GM12864 (cell line): ENCODE measurements around the gene RASL11A.

Experiments used
- DNase-seq: peaks from one replicate; pipeline ENCODE4 v3.0.0-alpha.2; 2011; ENCODE audit warnings: low read depth
- H3K4me3 ChIP-seq: 2 replicates; pipeline ENCODE4 v1.5.1; 2011; ENCODE audit warnings: mild to moderate bottlenecking, low read depth, low read length, control low read depth
- TF ChIP-seq, protein P1 (sequence below): IDR thresholded peaks from 2 replicates; pipeline ENCODE4 v1.5.1; 2011; ENCODE audit warnings: low read depth, mild to moderate bottlenecking, moderate library complexity, low read length, control low read depth, inconsistent platforms; ENCODE audit errors: missing control alignments

Gene RASL11A

DNA sequence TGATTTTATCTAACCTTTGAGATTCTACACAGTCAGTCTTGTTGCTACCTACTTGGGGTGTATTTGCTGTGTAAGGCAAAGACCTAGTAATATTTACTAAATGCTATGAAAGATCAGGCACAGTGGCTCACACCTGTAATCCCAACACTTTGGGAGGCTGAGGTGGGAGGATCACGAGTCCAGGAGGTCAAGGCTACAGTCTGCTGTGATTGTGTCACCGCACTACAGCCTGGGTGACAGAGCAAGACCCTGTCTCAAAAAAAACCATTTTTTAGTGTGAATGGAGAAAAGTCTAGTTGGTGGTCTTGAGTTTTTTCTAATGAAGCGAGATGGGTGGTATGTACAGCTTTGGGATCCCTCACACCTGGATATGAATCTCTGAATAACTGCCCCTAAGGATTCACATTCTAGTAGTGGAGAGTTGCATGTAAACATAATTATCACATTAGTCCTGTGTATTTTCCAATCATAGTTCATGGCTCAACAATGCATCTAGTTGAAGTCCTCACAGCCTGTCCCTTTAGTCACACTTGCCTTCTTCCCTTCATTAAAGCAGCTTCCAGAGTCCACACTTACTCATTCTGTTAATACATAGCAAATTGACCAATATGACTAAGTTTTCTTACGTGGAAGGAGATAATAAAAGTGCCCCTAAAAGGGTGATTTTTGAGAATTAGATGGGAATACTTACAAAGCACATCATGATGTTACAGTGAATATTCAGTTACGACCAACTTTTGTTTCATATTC lies 11.8 kb upstream of the RASL11A start:
- TF ChIP-seq, protein P1, sequence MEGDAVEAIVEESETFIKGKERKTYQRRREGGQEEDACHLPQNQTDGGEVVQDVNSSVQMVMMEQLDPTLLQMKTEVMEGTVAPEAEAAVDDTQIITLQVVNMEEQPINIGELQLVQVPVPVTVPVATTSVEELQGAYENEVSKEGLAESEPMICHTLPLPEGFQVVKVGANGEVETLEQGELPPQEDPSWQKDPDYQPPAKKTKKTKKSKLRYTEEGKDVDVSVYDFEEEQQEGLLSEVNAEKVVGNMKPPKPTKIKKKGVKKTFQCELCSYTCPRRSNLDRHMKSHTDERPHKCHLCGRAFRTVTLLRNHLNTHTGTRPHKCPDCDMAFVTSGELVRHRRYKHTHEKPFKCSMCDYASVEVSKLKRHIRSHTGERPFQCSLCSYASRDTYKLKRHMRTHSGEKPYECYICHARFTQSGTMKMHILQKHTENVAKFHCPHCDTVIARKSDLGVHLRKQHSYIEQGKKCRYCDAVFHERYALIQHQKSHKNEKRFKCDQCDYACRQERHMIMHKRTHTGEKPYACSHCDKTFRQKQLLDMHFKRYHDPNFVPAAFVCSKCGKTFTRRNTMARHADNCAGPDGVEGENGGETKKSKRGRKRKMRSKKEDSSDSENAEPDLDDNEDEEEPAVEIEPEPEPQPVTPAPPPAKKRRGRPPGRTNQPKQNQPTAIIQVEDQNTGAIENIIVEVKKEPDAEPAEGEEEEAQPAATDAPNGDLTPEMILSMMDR: no peak
- no peak for DNase-seq
- no peak overlapping the region for H3K4me3 ChIP-seq

DNA sequence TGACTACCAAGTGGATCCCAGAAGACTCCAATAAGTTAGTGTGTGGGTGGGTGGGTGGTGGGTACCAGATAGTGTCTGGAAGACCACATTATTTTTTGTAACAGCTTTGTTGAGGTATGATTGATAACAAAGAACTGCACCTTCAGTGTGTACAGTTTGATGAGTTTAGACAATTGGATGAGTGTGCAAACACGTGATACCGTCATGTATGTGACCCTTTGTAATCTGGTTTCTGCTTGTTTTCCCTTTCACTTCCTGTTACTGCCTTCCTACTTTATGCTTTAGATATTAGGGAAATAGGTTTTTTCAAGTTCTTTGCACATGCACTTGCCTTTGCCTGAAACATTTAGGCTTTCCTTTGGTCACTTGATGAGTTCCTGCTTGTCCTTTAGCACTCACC lies 10.8 kb upstream of the RASL11A start:
- DNase-seq: no peak
- no peak overlapping the region for H3K4me3 ChIP-seq
- TF ChIP-seq, protein P1: no peak

DNA sequence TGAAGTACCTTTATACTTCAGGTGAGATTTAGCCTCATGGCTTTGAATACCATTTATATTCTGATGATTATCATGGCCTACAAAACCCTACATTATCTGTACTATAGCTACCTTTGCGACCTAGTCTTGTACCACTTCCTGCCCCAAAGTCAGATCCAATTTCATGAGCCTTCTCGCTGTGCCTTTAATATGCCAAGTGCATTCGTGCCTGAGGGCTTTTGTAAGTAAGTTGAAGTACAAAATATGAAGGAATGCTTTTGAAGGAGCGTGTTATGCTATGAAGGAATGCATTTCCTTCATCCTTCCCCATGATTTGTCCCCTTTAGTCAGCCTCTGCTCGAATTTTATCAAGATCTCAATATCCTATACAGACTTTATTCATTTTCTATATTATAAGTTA lies 9.2 kb upstream of the RASL11A start:
- TF ChIP-seq, protein P1: no peak
- no peak overlapping the region for H3K4me3 ChIP-seq
- DNase-seq: no peak

DNA sequence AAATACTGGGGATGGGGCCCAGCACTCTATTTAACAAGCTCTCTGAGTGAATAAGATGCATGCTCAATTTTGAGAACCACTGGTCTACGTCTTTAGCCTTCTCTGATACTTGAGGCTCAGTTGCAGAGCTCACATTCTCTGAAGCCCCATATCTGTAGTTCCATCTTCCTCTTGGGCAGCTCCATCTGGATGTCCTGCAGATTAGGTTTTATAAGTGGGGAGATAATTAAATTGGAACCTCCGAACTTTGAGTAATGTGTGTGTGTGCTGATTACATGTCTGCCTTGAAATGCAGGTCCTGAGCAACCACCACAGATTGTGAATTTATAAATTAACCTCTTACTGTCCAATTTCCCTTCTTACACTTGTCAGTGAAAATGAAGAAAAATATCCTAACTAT lies 7.2 kb upstream of the RASL11A start:
- no peak for DNase-seq
- TF ChIP-seq, protein P1: no peak
- no peak overlapping the region for H3K4me3 ChIP-seq

DNA sequence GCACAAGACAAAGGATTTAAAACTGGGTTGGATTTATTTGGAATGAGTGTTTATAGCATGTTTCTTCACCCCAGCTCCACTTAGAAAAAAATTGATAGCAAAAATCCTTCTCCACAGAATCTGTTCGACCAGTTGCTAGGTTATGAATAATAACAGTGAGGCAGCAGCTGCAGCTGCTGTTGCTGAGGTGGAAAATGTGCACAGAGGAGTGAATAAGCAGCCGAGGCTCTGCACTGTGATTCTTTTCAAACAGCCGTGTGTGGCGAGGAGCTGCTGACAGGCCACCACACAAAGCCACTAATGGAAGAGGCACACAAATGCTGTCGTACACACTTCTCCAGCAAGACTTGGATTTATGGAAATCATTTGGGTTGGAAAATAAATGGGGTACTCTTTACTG lies 6.4 kb upstream of the RASL11A start:
- TF ChIP-seq, protein P1: no peak
- no peak for DNase-seq
- H3K4me3 ChIP-seq: no peak overlapping the region

DNA sequence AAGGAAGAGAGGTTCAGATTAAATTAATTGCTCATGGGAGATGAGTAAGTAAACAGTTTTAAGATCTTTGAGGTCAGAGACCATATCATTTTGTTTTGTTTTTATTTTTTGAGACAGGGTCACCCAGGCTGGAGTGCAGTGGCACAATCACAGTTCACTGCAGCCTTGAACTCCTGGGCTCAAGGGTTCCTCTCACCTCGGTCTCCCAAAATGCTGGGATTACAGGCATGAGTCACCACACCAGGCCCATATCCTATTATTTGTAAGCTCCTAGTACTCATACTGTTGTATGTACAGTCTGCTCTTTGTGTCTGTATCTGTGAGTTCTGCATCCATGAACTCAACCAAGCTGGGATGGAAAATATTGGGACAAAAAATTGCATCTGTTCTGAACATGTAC lies 6.0 kb upstream of the RASL11A start:
- DNase-seq: no peak
- TF ChIP-seq, protein P1: no peak
- no peak overlapping the region for H3K4me3 ChIP-seq

DNA sequence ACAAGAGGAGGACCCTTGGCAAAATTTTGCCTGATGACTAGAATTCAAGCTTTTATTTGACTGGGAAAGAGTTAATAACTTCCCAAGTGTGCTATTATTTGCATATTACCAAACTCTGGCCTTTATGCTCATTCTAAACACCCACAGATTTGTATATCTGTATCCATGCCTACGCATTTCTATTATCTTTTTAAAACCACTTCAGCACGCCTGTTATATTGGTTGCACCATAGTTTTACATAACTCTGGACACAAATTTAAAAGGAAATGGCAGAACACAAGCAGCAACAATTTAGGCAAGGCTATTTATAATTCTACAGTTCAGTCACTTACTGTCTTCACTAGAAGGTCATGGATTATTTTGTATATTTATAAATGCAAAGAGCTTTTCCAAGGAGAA lies 3.7 kb upstream of the RASL11A start:
- TF ChIP-seq, protein P1: no peak
- no peak for DNase-seq
- no peak overlapping the region for H3K4me3 ChIP-seq
